ENCODE data around the gene SLA2. TPM values are rescaled to one million over a fixed set of nuclear protein-coding genes. Genes with fewer than 3 reads are reported as not detected.

Gene SLA2
- total and polyA plus RNA-seq, 2 of the 4 experiments (the other 2 are of a cell fraction), result 0.03 TPM; not detected in 1

DNA sequence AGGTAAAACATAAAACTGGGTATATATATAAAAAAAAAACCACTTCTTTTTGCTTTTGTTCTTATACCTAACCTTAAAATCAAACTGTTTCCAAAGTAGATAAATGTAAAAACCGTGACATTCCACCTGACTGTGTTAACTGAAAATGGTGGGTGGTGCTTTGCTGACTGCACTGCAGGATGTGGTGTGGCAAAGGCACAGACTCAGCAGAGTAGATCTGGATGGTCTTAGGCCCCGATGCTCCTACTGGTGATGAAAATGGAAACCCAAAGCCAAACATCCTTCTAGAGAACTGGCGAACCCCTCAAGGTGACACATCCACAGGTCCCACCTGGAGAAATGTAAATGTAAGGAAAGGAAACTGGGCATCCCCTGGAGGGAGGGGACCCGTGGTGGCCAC is 63.7 kb downstream of the SLA2 start:
- peaks cover 19 to 29% of the 10 kb centered on the region in 2 experiments for H3K79me1 ChIP-seq (ENCODE audit: low read depth in 1 of 2, low read length in 2 of 2)
- H4K91ac ChIP-seq (ENCODE audit: insufficient read depth, low read depth, low read length), result no peak overlapping the region
- dilution Hi-C loops (cut with HindIII; ENCODE audit: low sequenced_read_pairs, unreplicated experiment), result no loop called here
- DNase-seq, result no peak
- H4K20me1 ChIP-seq (ENCODE audit: insufficient read depth, low read length), result peaks cover 16% of the 10 kb centered on the region
- ChIA-PET POLR2A (ENCODE audit: unreplicated experiment) (no interaction called here), CTCF (interaction anchor here (0.7 kb wide), 1 partner anchor 24 kb away, joined by 3 read pairs; no protein-coding TSS in a partner anchor)
- no peak for ATAC-seq (ENCODE audit: low read depth)
- no peak overlapping the region for H4K8ac ChIP-seq (ENCODE audit: low read depth in 2 of 2, low read length in 2 of 2)
- no peak overlapping the region for H3K56ac ChIP-seq (ENCODE audit: extremely low read depth, insufficient read depth, low read length)
- H2BK15ac ChIP-seq (ENCODE audit: low read depth, low read length), result no peak overlapping the region
- H3K36me3 ChIP-seq (ENCODE audit: control insufficient read depth, insufficient read depth, low read length), result peaks cover 34% of the 10 kb centered on the region
- H3K9me3 ChIP-seq (ENCODE audit: control insufficient read depth, insufficient read depth, low read length), result no peaks in the 10 kb centered on the region
- no peak overlapping the region for H3K23ac ChIP-seq (ENCODE audit: low read depth, low read length)
- no CpG with 5 or more reads among the region's 4 CpGs for WGBS, 2 experiments (ENCODE audit: extremely low coverage in 2 of 2, insufficient read length in 1 of 2)
- H2BK5ac ChIP-seq (ENCODE audit: low read depth, low read length, poor library complexity, severe bottlenecking), result no peak overlapping the region
- TF ChIP-seq SMC3 (IDR thresholded peaks at IDR 0.05; ENCODE audit: low read depth, low read length) (no peak), MAZ (IDR thresholded peaks at IDR 0.05; ENCODE audit: borderline replicate concordance, low read depth, low read length) (no peak), ELK1 (IDR thresholded peaks at IDR 0.05; ENCODE audit: borderline replicate concordance, low read depth, low read length) (no peak), RAD21 (IDR thresholded peaks at IDR 0.05; ENCODE audit: low read length) (no peak), NFE2L2 (IDR thresholded peaks at IDR 0.05; ENCODE audit: low read depth, low read length) (no peak), BHLHE40 (IDR thresholded peaks at IDR 0.05; ENCODE audit: low read depth, low read length) (no peak), MAFK (IDR thresholded peaks at IDR 0.05; ENCODE audit: low read depth, low read length) (no peak), POLR2A (IDR thresholded peaks at IDR 0.05; ENCODE audit: low read depth, low read length) (no peak), CTCF (conservative IDR thresholded peaks at IDR 0.05; ENCODE audit: low read depth, low read length) (no peak), FOS (IDR thresholded peaks at IDR 0.05; ENCODE audit: low read depth, low read length) (no peak), MXI1 (IDR thresholded peaks at IDR 0.05; ENCODE audit: borderline replicate concordance, low read depth, low read length) (no peak), RFX5 (IDR thresholded peaks at IDR 0.05; ENCODE audit: low read depth, low read length) (no peak), RCOR1 (IDR thresholded peaks at IDR 0.05; ENCODE audit: insufficient replicate concordance, low read length) (no peak), CEBPB (IDR thresholded peaks at IDR 0.05; ENCODE audit: low read depth, low read length) (no peak), CHD1 (IDR thresholded peaks at IDR 0.05; ENCODE audit: low read depth, low read length) (no peak)
- TF ChIP-seq, protein P1, sequence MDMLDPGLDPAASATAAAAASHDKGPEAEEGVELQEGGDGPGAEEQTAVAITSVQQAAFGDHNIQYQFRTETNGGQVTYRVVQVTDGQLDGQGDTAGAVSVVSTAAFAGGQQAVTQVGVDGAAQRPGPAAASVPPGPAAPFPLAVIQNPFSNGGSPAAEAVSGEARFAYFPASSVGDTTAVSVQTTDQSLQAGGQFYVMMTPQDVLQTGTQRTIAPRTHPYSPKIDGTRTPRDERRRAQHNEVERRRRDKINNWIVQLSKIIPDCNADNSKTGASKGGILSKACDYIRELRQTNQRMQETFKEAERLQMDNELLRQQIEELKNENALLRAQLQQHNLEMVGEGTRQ (IDR thresholded peaks at IDR 0.05; ENCODE audit: low read depth, low read length), result no peak
- H3K9ac ChIP-seq (ENCODE audit: low read depth, low read length), result no peak overlapping the region
- no peak overlapping the region for H3K4ac ChIP-seq (ENCODE audit: low read depth, low read length)
- H2BK120ac ChIP-seq (ENCODE audit: low read depth, low read length), result no peak overlapping the region
- H3K18ac ChIP-seq (ENCODE audit: low read depth, low read length), result no peak overlapping the region
- H2AFZ ChIP-seq (replicated peaks; ENCODE audit: low read length, poor library complexity), result no peak overlapping the region
- H3K4me3 ChIP-seq (ENCODE audit: insufficient read depth, low read depth, low read length), result no peak overlapping the region
- H4K5ac ChIP-seq (ENCODE audit: low read depth, low read length), result no peak overlapping the region
- no peaks in the 10 kb centered on the region for H3K27me3 ChIP-seq (ENCODE audit: control insufficient read depth, insufficient read depth, low read length)
- H2AK9ac ChIP-seq (replicated peaks; ENCODE audit: low read depth, low read length, poor library complexity), result no peak overlapping the region
- intact Hi-C loops (cut with micrococcal nuclease), result no loop called here
- no peak overlapping the region for H2AK5ac ChIP-seq (ENCODE audit: low read depth, low read length)
- H3K4me2 ChIP-seq (ENCODE audit: low read depth, low read length), result no peak overlapping the region
- H3K27ac ChIP-seq (ENCODE audit: insufficient read depth, low read length), result no peak overlapping the region
- H2BK20ac ChIP-seq (ENCODE audit: low read depth, low read length), result no peak overlapping the region
- in situ Hi-C loops (cut with MboI; ENCODE audit: low sequenced_read_pairs), result no loop called here
- H3K4me1 ChIP-seq (ENCODE audit: control insufficient read depth, insufficient read depth, low read length), result no peaks in the 10 kb centered on the region
- H3K9me1 ChIP-seq (ENCODE audit: insufficient read depth, low read length), result peaks cover 12% of the 10 kb centered on the region
- BruUV-seq (replicated peaks), result no TSS peak
- no peak overlapping the region for H3K14ac ChIP-seq (replicated peaks; ENCODE audit: low read depth, low read length)

Data from IMR-90 (cell line).